HG03354 (cell line): ENCODE results near the gene UNC13A.

ENCODE experiments used
- ATAC-seq: cut with Tn5 transposase; IDR thresholded peaks from one replicate; pipeline ENCODE4 v1.9.1; 2021; ENCODE audit warnings: mild to moderate bottlenecking; ENCODE audit not compliant: unreplicated experiment, poor library complexity, severe bottlenecking

The UNC13A gene

DNA sequence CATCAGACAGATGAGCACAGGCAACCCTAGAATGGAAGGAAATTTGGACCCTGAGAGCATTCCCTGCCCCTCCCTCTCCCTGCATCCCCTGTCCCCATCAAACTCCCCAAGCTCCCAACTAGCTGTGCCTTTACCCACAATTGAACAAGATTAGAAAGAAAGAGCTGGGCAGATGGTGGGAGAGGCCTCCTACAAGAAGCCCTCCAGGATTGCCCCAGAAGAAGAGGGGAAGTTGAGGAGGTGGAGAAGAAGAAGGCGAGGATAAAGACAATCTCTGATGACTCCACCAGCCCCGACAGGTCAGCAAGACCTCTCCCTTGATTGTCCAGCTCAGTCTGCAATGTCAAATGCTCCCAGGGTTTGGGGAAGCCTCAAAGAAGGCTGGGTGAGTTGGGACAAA lies 11.9 kb downstream of the UNC13A start:
- no peak for ATAC-seq

DNA sequence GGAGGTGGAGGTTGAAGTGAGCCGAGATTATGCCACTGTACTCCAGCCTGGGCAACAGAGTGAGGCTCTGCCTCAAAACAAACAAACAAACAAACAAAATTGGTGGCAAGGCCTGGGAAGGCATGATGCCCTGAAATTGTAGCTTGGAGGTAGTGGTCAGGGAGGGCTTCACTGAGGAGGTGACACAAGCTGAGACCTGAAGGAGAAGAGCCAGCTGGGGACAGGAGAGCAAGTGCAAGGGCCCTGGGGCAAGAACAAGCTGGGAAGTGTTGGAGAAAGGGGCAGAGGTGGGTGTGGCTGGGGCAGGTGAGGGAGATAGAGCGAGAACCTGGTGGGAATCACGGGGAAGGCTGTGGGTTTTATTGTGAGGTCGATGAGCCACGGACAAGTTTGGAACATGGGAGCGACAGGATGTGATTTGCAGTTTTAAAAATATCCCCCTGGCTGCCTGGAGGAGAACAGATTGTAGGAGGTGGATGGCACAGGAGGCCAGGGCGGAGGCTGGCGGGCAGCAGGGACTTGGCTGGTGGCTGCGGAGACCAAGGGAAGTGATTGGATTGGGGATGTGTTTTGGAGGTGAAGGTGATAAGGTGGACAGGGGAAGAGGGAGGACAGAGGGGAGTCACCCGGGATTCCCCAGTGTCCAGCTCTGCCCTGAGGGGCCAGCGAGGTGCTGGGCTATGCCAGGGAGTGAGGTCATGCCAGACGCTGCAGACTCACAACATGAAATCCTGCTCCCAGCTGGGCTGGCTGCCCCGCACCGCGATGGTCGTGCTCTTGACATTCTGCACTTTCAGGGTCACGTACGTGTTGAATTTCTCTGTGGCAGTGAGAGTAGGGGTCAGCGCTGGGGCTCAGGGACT lies 14.0 kb downstream of the UNC13A start:
- ATAC-seq: no peak

DNA sequence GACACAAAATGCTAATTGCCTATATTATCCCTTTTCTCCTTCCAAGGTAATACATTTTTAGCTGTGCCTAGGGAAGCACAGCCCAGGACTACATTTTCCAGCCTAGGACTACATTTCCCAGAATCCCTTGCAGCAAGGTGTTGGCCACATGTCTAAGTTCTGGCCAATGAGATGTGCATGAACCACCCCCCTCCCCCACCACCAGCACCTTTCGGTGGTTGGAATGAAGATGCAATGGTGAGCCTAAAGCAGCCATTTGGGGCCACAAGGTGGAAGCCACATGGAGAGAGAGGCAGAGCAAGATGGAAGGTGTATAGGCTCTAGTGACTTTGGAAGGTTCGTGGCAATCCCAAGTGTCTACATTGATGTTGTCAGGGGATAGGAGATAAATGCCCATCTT lies 16.2 kb downstream of the UNC13A start:
- no peak for ATAC-seq

DNA sequence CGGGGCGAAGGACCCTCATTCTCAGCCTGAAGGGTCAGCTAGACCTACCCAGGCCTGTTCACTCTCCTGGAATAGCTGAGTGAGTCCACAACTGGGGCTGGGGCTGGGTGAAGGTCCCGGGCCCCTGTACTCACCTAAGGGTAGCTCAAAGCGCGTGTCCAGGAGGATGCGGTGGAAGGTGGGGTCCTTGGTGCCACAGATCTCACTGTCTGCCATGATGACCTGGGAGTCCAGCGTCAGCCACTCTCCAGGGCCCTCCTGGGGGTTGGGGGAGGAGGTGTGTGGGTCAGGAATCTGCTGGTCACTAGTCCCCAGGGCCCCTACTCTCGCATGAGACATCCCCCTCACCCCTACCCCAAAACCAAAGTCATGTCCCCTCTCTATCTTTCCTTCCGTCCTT lies 18.7 kb downstream of the UNC13A start:
- ATAC-seq: no peak

DNA sequence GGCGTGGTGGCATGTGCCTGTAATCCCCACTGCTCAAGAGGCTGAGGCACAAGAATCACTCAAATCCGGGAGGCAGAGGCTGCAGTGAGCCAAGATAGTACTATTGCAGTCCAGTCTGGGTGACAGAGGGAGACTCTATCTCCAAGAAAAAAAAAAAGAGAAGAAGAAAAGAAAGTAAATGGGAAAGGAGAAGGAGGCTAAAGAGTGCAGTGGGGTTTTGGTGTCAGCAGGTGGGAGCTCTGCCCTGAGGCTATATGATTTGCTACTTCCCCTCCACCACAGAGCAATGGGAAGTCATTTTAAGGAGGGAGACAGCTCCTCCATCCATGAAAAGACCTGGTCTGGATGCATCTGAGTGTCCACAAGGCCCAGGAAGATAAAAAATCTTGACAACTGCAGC lies 23.1 kb downstream of the UNC13A start:
- ATAC-seq: no peak

DNA sequence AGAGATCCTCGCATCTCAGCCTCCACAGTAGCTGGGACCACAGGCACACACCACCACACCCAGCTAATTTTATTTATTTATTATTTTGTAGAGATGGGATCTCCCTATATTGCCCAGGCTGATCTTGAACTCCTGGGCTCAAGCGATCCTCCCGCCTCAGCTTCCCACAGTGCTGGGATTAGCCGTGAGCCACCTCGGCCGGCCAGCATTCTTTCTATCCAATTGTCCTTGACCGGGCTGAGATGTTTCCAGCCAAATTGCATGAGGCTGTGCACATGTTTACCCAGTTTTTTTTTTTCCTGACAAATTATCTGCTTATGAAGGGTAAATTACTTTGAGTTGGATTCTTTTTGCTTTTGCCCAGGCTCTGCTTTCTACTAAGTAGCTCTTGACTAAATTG lies 28.2 kb downstream of the UNC13A start:
- ATAC-seq: no peak

DNA sequence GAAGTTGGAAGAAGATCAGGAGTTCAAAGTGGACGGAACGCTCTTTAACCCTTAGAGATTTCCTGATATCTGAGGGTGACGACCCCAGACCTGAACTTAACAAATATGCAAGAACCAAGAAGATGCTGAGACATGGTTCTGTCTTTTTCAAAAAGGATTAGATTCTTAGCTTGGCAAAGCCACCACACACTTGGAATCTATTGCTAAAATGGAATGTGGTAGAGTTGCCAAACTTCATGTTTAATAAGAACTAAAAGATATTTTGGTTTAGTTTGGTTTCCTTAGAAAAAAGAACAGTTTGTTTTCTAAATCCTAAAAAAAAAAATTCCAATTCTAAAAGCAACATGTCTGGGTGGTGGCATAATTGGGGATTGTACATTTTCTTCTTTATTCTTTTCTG lies 29.5 kb downstream of the UNC13A start:
- ATAC-seq: no peak

DNA sequence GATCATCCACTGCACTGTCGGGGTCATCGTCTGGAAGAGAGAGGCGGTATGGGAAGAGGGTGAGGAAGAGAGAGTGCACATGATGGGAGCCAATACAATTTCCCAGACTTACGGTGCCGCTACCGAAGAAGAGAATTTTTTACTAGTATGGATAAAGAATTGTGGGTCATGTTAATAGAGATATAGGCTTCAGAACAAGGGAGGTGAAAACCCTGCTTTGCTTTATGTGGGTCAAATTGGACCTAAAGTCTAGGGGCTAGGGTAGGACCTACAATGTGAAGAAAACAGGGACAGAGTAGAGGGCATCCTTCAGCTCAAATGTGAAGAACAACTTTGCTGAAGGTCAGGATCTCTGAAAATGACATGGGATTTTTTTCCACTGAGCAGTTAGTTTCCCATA lies 29.9 kb downstream of the UNC13A start:
- no peak for ATAC-seq

DNA sequence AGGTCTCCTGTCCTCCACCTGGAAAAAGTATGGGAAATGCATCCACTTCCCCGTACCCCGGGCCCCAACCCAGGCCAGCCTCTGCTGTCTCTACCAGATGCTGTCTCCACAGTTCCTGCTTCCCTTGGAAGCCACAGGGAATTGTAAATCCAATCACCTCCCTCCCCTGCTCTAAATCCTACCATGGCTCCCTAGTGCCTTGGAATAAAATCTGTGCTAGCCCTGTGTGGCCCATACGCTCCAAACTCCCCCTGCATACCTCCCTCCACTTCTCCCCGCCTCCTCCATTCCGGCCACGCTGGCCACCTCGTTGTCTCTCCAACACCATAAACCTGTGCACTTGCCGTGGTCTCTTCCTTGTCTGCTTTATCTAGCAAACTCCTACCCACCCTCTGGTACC lies 31.2 kb downstream of the UNC13A start:
- ATAC-seq: no peak

DNA sequence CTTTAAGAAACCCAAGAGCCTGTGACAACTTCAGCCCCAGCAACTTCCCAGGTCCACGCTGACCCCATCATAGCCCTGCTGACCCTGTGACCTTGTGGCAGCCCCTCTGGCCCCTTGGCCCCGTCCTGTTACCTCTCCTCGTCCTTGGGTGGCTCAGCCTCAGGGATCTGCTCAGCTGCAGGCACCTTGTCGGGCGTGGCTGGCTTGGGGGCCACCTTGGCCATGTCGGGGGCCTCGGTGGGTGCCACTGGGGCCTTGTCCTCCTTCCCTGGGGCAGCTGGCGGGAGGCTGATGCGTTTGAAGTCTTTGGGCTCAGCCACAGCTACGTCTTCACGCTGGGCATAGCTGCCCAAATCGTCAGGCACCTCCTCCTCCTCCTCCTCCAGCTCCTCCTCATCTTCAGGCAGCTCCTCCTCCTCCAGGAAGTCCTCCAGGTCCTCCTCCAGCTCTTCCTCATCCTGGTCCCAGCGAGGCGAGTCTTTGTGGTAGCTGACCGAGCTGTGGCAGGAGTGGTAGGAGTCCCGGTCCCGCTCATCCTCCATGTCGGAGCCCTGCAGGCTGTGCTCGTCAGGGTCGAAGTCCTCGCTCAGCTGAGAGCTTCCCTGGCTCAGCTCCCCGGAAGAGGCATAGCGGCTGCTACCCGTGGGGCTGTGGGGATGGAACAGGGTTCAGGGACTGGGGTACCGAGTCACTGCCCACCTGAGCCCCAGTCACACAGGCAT lies 32.2 kb downstream of the UNC13A start:
- ATAC-seq: no peak

DNA sequence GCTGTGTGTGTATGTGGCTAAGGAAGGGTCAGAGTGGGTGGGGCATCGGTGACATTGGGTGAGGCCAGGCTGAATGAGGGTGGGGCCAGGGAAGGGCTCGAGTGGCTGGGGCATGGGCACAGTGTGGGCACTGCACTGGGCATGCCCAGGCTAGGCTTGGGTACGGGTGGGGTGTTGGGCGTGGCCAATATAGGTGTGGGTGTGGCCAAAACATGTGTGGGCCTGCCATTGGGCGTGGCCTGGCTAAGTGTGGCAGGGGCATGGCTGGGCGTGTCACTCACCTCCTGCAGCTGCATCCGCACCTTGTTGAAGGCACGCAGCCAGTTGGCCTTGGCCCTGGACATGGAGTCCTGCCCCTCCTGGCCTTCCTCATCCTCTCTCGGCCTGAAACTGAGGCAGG lies 33.2 kb downstream of the UNC13A start:
- ATAC-seq: no peak

DNA sequence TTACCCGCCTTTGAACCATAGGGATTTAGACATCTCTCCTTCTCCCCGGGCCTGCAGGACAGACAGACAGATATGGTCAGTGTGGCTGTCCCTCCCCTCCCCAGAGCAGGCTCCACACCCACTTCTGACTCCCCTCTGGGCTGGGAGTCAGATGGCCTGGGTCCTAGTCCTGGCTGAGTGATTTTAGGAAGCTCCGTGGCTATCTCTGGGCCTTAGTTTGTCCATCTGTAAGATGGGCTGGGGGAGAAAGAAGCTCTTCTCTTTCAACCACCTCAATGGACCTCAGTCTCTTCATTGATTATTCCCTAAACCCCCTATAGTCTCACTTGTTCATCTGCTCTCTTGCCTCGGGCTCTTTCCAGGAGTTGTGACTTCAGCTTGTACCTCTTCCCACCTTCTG lies 35.5 kb downstream of the UNC13A start:
- ATAC-seq: no peak

DNA sequence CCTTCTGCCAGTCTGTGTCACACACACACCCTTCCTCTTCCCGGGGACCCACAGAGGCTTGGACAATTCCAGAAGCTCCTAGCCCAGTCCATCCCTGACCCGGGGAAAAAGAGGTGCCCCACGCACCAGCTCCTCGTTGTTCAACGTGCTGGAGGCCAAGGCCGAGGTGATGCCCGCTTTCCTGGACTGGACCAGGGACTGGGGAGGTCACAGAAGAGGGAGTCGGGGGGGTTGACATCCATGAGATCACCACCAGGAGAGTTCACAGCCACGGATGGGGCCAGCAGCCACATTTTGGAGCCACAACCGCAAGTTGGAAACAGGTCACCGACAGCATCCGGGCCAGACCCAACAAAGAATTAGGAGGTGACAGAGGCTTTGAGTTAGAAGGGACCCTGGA lies 39.4 kb downstream of the UNC13A start:
- ATAC-seq: no peak

DNA sequence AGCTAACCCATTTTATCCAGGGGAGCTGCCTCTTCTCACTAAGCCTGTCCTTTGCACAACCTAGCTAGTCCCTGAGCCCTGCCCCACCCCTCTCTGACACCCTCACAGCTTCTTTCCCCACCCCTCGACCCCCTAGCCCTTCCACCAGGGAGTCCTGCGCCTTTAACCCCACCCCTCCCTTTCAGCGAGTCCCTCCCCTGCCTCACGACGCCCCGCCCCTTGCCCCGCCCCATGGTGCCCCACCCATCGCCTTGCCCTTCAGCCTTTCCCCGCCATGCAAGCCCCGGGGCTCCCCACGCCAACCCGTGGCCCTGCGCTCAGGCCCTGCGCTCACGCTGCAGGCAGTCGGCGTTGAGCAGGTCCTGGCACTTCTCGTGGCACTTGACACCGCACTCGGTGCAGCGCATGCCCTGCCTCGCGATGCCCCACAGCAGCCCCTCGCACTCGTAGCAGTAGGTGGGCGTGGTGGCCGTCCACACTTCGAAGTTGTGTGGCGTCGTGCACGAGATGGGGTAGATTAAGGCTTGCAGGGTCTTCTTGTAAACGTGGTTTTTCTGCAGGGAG lies 40.0 kb downstream of the UNC13A start:
- ATAC-seq: no peak

DNA sequence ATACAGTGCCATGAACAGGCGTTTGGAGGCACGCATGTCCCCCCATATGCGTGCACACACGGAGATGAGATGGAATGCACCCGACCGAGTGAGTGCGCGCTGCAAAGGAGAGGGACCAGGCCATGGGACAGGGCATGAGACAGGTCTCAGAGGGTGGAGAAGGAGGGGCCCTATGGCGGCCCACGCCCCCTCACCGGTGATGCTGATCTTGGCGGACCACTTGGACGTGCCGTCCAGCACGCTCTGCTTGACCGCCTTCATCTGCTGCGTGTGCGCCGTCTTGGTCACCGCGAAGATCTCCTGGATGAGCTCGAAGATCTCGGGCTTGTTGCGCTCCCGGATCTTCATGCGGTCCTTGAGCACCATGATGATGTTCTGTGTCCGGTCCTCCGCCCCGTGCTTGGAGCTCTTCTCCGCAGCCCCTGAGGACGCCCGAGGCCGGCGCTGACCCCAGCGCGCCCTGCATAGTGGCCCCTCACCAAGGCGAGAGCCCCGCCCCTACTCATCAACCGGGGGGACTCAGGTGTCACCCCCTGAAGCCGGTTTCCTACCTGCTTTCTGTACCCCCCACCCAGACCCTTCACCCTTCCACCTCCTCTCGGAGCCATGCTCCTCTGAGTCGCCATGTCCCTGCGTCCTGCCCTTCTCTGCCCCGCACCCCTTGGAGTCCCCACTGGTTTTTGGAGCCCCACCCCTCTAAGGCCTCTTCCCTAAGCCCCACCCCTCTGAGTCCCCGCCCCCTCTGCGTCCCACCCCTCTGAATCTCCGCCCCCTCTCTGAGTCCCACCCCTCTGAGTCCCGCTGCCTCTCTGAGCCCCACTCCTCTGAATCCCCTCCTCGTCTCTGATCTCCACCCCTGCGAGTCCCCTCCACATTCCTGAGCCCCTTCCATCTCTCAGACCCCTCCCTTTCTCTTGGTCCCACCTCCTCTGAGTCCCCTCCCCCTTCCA lies 40.8 kb downstream of the UNC13A start:
- ATAC-seq: no peak

DNA sequence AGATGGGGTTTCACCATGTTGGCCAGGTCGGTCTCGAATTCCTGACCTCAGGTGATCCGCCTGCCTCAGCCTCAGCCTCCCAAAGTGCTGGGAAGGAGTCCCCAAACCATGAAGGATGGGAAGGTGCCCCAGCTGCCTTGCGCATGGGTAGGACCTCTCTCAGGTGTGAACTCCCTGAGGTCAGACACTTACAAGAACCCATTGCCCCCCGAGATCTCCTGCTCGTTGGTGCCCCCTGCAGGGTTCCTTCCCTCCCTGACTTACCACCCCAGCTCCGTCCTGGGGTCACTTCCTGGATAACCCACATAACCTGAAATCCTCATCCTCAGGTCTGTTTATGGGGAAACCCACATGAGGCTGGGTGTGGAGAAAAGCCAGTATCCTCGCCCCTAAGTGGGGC lies 41.7 kb downstream of the UNC13A start:
- no peak for ATAC-seq

DNA sequence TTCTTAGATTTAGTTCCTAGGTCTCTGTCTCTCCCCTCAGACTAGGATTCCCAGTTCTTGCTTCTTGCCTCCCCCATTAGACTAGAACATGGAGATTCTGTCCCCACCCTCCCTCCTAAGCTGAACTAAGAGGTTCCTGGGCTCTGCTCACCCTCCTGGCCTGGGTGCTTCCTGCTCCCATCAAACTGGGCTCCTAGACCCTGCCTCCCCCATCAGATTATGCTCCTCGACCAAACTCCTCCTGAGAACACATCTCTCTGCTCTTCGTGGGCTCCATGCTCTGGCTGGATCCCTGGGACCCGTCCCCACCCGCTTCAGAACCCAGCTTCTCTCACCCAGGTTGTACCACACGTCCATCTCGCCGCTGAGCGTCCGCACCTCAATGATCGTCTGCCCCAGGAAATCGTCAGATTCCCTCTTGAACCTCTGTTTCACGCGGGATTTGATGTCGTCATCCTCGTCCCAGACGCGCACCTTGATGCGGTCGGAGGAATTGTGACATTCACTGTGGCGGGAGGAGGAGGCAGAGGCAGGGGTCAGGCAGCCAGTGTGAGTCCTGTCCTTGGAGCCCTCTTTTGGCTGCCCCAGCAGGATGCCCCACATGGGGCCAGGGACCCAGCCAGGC lies 42.7 kb downstream of the UNC13A start:
- ATAC-seq: no peak

DNA sequence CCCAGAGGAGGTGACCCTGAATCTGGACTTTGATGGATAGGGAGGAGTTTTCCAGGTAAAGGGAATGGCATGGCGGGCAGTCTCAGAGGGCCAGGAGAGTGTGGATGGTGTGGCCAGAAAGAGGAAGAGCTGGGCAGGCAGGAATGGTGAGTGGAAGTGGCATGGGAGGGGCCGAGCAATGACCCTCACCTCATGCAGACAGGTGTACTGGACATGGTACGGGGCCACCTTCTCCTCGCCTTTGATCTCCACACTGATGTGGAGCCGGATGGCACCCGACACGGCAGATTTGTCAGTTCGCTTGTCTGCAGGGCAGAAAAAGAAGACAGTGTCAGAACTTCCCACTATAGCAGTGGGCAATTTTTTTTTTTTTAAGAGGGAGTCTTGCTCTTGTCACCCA lies 45.5 kb downstream of the UNC13A start:
- ATAC-seq: no peak

DNA sequence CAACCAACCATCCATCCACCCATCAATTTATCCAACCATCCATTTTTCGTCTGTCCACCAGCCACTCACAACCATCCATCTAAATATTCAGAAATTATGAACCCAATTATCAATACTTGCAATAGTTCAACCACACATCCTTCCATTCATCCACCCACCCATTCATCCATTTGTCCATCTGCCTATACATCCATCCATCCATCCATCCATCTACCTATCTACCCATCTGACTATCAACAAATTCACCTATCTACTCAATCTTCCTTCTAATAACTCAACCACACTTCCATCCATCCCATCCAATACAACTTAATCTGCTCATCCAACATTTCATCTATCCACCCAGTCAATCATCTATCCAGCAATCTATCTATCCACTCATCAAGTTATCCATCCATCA lies 46.3 kb downstream of the UNC13A start:
- ATAC-seq: no peak

DNA sequence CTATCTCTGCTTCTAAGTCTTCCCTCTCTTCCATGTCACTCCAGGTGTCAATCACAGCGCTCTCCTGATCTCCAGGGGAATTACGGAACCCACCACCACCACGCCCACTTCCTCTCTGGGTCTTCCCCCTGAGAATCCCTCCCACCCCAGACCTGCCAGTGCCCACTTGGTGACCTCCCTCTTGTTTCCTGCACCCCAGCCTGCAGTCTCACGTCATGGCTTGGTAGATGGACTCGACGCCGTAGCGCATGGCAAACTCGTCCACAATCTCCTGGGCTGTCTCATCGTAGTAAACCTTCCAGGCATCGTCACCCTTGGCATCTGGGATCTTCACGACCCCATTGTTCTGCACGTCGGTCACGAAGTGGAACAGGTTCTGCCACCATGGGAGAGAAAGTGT lies 47.0 kb downstream of the UNC13A start:
- ATAC-seq: no peak
